Kidney tubule cell (primary cell): Measurements from ENCODE around the gene CRIM1.
"Not testable (repeated sequence)": the region's sequence is repeated elsewhere in the genome, so short reads cannot be mapped to it uniquely, and the experiment has no call there.

Experiments
- DNase-seq: peaks from one replicate; pipeline ENCODE4 v3.0.0-alpha.2; 2018; ENCODE audit warnings: low spot score

CRIM1 gene

GRCh38 chr2:36351736-36352349 lies 3.7 kb upstream of the CRIM1 start:
- DNase-seq: peak; percentile 59

- peak; percentile 90 for DNase-seq
Measured at GRCh38 chr2:36352701-36353100, 2.9 kb upstream of the CRIM1 start.

GRCh38 chr2:36354811-36355150 lies 797 bp upstream of the CRIM1 start:
- DNase-seq: no peak

DNA sequence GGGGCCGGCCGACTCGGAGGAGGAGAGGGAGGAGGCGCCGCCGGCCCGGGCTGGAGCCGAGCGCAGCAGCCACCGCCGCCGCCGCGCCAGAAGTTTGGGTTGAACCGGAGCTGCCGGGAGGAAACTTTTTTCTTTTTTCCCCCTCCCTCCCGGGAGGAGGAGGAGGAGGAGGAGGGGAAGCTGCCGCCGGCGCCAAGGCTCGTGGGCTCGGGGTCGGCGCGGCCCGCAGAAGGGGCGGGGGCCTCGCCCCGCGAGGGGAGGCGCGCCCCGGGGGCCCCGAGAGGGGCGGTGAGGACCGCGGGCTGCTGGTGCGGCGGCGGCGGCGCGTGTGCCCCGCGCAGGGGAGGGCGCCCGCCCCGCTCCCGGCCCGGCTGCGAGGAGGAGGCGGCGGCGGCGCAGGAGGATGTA lies 316 bp downstream of the CRIM1 start:
- DNase-seq: no peak

DNA sequence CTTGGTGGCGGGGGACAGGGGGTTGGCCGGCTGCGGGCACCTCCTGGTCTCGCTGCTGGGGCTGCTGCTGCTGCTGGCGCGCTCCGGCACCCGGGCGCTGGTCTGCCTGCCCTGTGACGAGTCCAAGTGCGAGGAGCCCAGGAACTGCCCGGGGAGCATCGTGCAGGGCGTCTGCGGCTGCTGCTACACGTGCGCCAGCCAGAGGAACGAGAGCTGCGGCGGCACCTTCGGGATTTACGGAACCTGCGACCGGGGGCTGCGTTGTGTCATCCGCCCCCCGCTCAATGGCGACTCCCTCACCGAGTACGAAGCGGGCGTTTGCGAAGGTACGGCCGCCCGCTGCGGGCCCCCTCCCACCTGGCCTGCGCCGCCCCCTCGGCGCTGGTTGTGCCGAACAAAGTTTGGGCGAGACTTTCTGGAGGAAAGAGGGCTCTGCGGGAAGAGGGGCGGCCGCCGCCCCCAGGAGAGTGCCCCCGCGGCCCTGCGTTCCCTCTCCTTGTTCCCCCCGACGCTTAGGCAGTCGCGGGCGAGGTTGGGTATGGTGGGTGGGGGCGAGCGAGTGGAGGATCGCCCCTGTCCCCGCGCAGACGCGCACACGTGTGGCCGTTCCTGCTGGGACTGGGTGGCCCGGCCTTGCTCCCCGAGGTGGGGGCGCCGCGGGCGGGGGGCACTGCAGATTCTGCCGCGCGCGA lies 866 bp downstream of the CRIM1 start:
- DNase-seq: peak; percentile 56

DNA sequence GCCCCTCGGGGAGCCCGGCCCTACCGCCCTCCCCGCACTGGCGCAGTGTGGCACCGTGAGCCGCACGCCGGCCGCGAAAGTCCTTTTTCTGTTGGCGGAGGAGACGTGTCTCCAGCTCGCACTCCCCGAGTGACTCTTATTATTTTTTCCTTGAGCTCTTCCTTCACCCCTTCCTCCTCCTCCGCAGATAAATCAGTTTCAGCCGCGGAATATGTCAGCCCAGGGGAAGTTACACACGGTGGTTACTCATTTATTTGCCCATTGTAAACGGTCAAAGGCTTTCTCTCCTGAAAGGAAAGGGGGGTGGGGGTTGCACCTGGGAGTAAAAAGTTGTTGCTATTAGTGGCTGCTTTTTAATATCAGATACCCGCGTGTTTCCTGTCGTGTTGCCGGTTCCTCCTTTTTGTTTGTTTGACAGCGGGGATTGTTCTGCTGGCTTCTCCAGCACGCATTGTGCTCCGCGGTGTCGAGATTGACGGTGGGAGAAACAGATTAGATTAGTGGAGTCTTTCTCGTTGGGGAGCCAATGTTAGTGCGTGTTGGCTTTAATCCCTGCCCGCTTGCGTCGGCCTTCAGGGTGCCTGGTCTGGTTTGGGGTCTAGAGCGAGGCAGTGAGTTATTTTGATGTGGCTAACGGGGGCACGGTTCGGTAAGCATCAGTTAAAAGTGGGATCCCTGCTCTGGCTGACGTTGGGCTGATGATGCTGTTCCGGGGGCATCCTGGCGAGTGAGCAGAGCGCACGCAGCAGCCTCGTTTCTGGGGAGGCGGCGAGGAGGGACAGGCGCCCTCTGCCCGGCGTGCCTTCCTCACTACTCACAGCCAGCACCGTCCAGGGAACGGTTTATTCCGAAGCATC lies 1.6 kb downstream of the CRIM1 start:
- DNase-seq: peak; percentile 86

DNA sequence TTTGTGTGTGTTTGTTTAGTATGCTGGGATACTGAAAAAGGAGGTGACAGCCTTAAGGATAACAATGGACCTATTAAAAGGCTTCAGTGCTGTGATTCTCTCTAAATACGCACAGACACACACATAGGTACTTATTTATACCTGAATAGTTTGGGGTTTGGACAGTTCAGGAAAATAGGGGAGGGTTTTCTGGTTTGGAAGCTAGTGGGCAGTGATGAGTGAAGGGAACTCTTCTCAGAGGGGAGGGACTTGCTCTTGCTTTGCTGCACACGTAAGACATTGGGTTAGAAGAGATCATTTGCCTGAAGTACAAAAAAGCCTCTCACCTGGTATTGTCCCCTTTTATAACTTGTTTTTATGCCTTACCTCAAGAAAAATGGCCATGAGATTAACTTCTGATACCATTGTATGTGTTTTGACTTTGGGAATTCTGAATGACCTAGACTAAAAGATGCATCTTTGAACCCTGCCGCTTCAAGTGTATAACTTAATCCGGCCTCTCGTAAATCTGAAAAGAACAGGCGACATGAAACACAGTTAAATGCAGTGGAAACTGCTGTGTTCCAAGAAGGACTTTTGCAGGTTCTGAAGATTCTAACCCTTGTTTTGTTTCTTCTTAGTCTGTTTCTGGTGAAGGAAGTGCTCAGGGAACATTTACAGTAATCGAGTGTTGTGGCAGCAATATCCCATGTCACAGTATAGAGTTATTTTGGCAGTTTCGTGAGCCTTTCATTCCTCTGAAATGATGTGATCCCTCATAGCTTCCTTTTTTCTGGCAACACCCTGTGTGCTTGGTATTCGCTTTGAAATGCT lies 2.5 kb downstream of the CRIM1 start:
- DNase-seq: peak; percentile 79

DNA sequence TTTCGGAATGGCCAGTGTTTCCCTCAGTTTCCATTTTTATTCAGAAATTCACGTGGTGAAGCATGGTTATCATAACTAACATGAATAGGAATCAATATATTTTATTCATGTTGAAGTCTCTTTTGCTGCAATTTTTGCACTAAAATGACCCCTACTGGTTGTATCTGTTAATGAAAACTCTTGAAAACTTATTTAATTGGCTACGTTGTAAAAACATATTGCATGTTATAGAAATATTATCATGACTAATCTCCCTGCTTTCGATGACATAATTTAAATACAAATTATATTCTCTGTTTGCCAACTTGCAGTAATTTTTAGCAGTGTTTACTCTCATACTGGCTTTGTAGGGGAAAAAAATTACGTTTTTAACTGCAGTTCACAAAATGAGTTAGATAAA lies 3.5 kb downstream of the CRIM1 start:
- no peak for DNase-seq

GRCh38 chr2:36360063-36360462 lies 4.5 kb downstream of the CRIM1 start:
- DNase-seq: peak; percentile 56

DNA sequence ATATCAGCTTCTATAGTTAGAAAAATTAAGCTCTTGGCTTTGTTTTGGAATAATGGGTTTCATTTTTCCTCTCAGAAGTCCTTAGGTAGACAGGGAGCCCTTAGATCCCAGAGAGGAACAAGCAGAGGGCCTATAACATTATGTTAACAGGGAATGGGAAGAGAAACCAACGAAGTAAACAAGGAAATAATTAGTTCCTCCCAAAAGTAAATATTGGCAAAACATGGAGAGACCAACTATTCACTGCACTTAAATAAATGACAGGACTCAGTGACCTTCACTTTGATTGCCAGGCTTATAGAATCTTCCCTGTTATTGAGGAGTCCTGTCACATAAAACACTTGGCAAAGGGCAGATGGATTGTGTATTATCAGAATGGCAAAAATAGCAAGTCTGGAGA lies 5.3 kb downstream of the CRIM1 start:
- no peak for DNase-seq

- DNase-seq: no peak
Measured at GRCh38 chr2:36361396-36361795, 5.8 kb downstream of the CRIM1 start.

DNA sequence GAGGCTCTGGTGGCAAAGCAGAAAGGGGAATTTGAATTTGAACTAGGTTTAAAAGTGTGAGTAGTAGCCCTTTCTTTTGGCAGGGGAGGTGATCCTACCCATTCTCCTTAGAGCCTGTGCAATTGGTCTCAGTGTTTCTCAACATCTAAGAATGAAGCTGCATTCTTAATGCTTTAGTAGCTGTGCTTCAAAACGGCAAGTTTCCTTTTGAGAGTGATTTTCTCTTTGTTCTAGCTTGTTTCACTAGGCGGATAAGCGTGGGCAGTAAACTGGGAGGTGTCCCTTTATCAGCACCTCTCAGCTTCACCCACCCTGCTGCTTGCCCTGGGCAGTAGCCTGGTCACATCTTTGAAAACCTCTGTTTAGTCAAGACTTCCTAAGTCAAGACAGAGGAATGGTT lies 6.7 kb downstream of the CRIM1 start:
- peak; percentile 63 for DNase-seq

GRCh38 chr2:36363085-36363484 lies 7.5 kb downstream of the CRIM1 start:
- not testable (repeated sequence) for DNase-seq

GRCh38 chr2:36366491-36367120 lies 11.0 kb downstream of the CRIM1 start:
- DNase-seq: no peak

GRCh38 chr2:36367486-36367885 lies 11.9 kb downstream of the CRIM1 start:
- DNase-seq: no peak

DNA sequence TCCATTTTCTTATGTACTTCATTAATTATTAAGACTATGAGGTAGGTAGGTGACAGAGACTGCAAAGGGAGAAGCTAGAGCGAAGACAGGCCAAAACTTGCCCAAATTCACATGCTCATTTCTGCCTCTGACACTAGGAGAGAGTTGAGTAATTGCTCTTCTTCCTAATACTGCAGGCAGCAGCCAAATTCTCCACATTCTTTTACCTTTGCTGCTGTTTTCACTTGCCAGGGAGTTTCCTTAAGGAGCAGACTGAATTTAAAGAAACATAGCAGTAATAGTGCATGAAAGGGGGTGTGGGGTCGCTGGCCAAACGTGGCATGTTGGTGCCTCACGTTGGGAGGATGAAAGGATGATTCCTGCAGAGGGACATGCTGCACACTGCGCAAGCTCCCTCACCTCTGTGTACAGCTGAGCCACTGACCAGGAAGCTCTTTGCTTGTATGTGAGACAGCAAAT lies 12.3 kb downstream of the CRIM1 start:
- DNase-seq: peak; percentile 68

DNA sequence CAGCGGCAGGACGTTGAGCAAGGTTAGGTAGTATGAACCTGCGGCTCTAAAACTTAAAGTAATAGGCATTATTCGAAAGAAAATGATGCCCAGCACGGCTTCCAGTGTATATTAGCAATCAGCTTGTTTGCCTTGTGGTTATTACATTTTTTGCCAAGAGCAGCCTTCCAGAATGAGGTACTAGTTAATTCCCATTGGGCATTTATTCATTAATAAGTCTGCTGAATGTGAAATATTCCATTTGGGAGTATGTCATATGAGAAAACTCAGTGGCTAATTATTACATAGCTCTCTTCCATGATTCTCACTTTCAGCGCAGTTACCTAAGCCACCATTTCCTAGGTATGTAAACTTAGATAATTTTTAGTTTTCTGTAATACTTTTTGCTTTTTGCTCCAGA lies 12.9 kb downstream of the CRIM1 start:
- peak; percentile 77 for DNase-seq

GRCh38 chr2:36369163-36369562 lies 13.6 kb downstream of the CRIM1 start:
- DNase-seq: no peak

- no peak for DNase-seq
Measured at GRCh38 chr2:36369716-36370115, 14.1 kb downstream of the CRIM1 start.

DNA sequence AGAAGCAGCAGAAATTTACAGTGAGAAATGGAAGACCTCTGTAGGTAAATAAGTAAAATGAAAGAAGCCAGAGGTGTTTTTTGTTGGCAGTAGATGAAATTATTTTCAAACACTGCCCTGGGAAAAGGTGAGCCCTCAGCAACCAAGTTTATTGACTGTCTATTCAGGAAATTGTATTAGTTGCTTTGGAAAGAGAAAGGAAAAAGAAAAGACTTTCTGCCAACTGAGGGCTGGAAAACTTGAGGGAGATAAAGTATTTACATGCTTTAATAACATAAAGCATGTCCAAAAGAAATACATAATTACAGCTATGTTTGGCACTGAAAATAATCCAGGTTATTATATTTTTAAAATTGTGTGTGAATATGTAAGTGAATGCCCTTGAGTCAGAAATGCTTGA lies 14.7 kb downstream of the CRIM1 start:
- DNase-seq: no peak

GRCh38 chr2:36371070-36371874 lies 15.7 kb downstream of the CRIM1 start:
- DNase-seq: no peak
